HG02623 (cell line): ENCODE measurements around the gene TREML2.

Experiments used
- ATAC-seq: cut with Tn5 transposase; IDR thresholded peaks from one replicate; pipeline ENCODE4 v1.9.1; 2021; ENCODE audit warnings: moderate library complexity; ENCODE audit not compliant: unreplicated experiment

Gene TREML2

GRCh38 chr6:41153451-41153850 is 47.5 kb downstream of the TREML2 start:
- no peak for ATAC-seq

- ATAC-seq, result no peak
Observed at GRCh38 chr6:41150671-41151070, 50.3 kb downstream of the TREML2 start.

- ATAC-seq, result no peak
Observed at GRCh38 chr6:41147917-41148316, 53.0 kb downstream of the TREML2 start.
